Body of pancreas (tissue), 4 donors: ENCODE results near the gene ADGRE3.

ENCODE experiments used
- POLR2A ChIP-seq, 3 donors: fragments of 450-650 bp; IDR thresholded peaks; one replicate each; pipeline ENCODE4 v1.6.1; 2016; ENCODE audit warnings: antibody characterized with exemption in 3 of 3, mild to moderate bottlenecking in 2 of 3
- TF ChIP-seq, protein P1 (sequence below), 7 experiments: fragments of 450-650 bp in 4 of 7; fragments of 200-600 bp in 3 of 7; sonication (generic) in 3 of 7; IDR thresholded peaks; one replicate each; pipeline ENCODE4 v1.5.1; 2016 to 2019; ENCODE audit warnings: antibody characterized with exemption in 7 of 7

DNA sequence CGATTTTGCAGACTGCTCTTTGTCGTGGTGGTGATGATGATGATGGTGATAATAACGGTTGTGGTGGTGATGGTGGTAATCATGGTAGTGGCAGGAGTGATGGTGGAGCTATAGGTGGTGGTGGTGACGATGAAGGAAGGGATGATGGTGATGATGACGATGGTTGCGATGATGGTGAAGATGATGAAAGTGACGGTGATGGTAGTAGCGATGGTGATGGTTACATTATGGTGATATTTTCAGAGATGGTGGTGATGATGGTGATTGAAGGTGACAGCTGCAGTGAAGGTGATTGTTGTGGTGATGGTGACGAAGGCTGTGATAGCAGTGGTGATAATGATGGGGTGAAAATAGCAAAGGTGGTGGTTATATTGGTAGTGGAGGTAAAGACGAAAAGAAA, 2.1 kb upstream of the ADGRE3 start:
- TF ChIP-seq, protein P1, sequence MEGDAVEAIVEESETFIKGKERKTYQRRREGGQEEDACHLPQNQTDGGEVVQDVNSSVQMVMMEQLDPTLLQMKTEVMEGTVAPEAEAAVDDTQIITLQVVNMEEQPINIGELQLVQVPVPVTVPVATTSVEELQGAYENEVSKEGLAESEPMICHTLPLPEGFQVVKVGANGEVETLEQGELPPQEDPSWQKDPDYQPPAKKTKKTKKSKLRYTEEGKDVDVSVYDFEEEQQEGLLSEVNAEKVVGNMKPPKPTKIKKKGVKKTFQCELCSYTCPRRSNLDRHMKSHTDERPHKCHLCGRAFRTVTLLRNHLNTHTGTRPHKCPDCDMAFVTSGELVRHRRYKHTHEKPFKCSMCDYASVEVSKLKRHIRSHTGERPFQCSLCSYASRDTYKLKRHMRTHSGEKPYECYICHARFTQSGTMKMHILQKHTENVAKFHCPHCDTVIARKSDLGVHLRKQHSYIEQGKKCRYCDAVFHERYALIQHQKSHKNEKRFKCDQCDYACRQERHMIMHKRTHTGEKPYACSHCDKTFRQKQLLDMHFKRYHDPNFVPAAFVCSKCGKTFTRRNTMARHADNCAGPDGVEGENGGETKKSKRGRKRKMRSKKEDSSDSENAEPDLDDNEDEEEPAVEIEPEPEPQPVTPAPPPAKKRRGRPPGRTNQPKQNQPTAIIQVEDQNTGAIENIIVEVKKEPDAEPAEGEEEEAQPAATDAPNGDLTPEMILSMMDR (IDR thresholded peaks at IDR 0.05): no peak
- TF ChIP-seq POLR2A (IDR thresholded peaks at IDR 0.05): no peak
